GM10248 (cell line): Measurements from ENCODE around the gene NFIA.

Source experiments
- CTCF ChIA-PET: fragments of 300-600 bp; sonication (Branson Sonifier 250); formaldehyde crosslinking; extraction: SDS; loops from one replicate; lab custom pipeline; 2021; ENCODE audit warnings: antibody characterized with exemption; lab: Yijun Ruan, JAX
- POLR2A ChIA-PET: fragments of 350-650 bp; sonication (Branson Sonifier 250); formaldehyde crosslinking; extraction: SDS; loops from one replicate; lab custom pipeline; 2020; ENCODE audit warnings: antibody characterized with exemption; lab: Yijun Ruan, JAX
- DNase-seq: peaks from one replicate; pipeline ENCODE4 v3.0.0; 2012; ENCODE audit errors: extremely low spot score
- TF ChIP-seq, protein P1 (sequence below): IDR thresholded peaks from 2 replicates; pipeline ENCODE4 v1.5.1; 2012; ENCODE audit warnings: mild to moderate bottlenecking, low read depth; ENCODE audit errors: extremely low read depth, missing control alignments, control extremely low read depth

The NFIA gene

DNA sequence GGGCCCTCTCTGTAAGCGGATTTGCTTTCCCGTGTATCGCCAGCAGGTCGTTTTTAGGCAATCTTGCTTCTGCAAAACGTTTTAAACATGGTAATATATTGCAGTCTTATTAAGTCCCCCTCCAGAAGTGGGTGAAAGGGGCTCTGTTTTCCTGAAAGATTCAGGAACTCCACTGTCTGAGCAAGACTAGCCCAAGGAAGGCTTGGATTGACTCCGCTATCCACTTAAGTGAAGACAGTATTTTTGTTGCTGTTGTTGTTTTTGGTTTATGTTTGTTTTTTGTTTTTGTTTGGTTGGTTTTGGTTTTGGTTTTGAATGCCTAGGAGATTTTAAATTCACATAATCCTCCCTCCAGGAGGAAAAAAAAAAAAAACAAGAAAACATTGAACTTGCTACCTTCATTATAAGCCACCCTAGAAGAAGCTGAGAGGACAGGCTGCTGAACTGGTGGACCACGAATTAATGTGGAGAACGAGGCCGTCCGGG lies 29.1 kb upstream of the NFIA start:
- TF ChIP-seq, protein P1, sequence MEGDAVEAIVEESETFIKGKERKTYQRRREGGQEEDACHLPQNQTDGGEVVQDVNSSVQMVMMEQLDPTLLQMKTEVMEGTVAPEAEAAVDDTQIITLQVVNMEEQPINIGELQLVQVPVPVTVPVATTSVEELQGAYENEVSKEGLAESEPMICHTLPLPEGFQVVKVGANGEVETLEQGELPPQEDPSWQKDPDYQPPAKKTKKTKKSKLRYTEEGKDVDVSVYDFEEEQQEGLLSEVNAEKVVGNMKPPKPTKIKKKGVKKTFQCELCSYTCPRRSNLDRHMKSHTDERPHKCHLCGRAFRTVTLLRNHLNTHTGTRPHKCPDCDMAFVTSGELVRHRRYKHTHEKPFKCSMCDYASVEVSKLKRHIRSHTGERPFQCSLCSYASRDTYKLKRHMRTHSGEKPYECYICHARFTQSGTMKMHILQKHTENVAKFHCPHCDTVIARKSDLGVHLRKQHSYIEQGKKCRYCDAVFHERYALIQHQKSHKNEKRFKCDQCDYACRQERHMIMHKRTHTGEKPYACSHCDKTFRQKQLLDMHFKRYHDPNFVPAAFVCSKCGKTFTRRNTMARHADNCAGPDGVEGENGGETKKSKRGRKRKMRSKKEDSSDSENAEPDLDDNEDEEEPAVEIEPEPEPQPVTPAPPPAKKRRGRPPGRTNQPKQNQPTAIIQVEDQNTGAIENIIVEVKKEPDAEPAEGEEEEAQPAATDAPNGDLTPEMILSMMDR, result no peak
- no peak for DNase-seq
- POLR2A ChIA-PET, result no interaction called here
- CTCF ChIA-PET, result interaction anchor here (1.4 kb wide), 1 partner anchor 204 kb away, joined by 4 read pairs; no protein-coding TSS in a partner anchor

DNA sequence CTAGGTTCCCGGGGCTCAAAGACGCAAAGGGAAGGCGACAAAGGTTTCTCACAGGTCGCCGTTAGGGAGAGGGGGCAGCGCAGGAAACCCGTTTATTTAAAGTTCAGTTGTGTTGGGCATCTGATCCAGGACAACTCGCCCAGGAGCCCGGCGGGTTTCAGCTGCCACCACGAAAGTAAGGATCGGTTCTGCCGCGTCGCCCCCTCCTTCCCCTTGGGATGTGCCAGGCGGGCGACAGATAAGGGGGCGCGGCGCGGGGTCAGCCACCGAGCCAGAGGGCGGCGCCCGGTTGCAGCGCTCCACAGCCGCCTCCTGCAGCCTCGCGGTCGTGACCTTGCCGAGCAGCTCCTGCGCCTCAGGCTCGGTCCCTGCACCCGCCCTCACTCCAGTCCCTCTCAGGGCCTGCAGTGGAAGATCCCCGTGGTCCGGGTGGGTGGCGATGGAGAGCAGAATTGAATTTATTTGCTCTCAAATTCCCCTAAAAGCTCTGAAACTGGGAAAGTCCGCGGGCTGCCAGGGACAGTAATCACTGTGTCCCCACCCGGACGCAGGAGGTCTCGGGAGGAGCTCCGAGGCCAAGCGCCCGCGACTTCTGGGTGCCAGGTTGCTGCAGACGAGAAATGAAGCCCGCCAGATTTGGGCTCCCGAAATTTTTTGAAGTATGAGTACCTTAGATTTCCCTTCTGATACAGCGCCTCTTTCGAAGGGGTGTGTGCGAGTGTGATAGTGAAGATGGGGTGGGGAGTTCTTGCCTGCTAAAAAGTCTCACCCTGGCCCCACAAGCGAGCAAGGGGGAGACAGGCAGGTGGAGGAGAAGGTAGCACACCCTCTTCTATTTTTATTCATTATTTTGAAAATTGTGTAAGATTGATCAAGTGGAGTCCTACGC lies 28.4 kb upstream of the NFIA start:
- peak; percentile 16 for DNase-seq
- POLR2A ChIA-PET, result no interaction called here
- CTCF ChIA-PET, result no interaction called here
- TF ChIP-seq, protein P1, result no peak

DNA sequence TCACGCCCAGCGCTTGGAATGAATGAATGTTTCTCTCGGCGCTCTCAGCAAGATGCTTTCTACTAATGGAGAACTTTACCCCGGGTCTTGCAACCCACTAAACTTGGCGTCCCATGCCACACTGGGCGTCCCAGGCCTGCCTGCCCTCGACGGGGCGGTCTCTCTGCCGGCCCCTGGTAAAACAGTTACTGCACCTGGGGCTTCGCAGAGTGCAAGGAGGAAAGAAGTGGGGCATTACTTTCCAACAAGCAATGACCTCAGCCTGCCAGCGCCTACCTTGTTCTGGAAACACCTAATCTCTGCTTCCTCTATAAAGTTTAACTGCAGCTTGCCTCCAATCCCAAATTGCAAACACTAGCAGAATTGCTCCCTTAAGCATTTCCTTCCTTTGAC lies 27.8 kb upstream of the NFIA start:
- CTCF ChIA-PET, result no interaction called here
- POLR2A ChIA-PET, result no interaction called here
- DNase-seq, result no peak
- TF ChIP-seq, protein P1, result no peak

DNA sequence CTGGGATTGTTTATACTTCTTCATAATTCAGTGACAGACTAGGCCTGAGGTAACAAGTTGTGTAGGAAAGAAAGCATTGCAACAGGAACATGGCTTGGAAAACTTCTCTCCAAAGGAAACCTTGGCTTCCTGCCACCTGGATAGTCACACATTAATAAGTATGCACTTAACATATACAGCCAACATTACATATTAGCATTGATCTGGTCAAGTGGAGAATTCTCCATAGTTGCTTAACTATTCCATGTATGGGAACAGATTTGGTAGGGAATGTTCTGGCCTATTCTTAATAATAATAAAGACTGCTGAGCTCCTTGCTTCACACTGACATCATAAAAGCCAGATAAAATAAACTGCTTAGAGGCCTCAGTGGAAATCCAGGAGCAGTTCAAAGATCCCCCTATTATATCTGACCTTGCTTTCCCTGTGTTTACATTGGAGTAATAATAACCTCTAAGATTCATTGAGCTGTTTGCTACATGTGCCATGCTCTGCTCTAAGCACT lies 27.2 kb upstream of the NFIA start:
- TF ChIP-seq, protein P1, result no peak
- ChIA-PET CTCF (interaction anchor here (0.6 to 1.3 kb wide), 2 partner anchors 9 to 529 kb away, joined by 3 read pairs; no protein-coding TSS in a partner anchor), POLR2A (no interaction called here)
- DNase-seq, result no peak

DNA sequence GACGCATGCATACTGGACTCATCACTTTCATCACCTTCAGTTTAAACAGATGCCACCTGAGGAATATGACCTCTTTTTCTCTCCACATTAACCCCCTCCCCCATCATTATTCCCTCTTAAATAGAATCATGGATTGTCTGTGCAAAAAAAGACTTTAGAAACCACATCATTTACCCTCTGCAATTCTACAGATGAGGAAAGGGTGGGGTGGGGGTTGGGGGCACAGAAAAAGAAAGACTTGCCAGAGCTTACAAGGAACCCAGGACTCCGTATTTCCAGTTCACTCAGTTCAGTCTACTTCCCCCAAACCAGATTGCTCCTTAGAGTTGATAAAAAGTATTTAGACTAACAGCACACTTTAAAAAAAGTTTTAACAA lies 26.2 kb upstream of the NFIA start:
- CTCF ChIA-PET, result interaction anchor here (1.3 kb wide), 1 partner anchor 528 kb away, joined by 3 read pairs; no protein-coding TSS in a partner anchor
- no peak for DNase-seq
- POLR2A ChIA-PET, result no interaction called here
- TF ChIP-seq, protein P1, result no peak

DNA sequence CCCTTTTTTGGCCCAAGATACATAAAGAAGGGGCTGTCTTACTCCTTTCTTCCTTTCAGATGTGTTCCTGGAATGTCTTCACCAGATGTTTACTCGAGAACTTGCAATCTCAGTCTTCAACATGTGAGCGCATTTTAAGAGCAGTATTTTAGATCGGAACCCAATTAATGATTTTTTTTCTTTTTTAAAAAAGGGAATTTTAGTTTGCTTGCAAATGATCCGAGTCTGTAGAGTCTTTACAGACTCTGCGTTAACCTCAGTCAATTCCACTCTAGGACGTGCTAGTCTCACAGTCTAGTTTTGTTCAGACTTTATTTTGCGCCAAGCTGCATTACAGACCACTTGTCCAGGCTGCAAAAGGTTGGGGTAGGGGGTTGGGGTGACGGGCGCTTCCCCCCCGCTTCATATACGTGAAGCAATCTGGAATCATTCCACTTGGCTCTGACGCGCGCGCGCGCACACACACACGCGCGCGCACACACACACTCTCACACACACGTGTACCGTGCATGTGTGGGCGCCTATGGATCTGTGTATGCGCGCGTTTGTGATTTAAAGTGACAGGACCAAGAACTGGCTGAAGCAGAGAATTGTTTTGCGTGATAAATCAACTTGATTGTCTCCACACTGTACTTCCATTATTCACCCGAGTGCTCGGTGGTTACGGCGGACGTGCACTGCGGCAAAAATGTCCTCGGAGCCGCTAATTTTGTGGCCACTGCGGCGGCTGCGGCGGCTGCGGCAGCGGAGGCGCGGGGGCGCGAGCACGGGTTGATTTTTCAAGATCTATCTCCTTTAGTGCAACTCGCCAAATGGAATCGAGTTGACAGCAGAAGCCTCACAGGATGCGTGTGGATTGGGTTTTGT lies 25.6 kb upstream of the NFIA start:
- ChIA-PET CTCF (no interaction called here), POLR2A (no interaction called here)
- DNase-seq, result no peak
- TF ChIP-seq, protein P1, result no peak
